ENCODE results near the gene EOMES.
A peak's percentile ranks its signal among the peaks of the same experiment; 100 is the strongest.

The EOMES gene

DNA sequence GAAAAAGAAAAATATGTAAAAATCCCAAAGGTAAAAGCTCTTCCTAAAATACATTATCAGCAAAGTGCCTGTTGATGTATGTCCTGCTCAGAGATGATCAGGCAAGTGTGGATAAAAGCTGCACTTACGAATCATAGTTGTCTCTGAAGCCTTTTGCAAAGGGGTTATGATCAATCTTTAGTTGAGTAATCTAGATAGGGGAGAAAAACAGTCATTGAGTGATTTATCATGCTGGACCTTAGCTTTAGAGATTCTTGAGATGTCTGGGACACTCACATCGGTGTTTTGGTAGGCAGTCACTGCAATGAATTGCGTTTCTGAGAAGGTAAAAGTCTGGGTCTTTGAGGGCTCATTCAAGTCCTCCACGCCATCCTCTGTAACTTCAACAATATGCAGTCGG lies 3.7 kb downstream of the EOMES start:
- no peak overlapping the region for H3K27ac ChIP-seq (ENCODE audit: low read length)
- no peaks in the 10 kb centered on the region for H3K36me3 ChIP-seq (ENCODE audit: control insufficient read depth, low read depth, low read length)
- H3K4me3 ChIP-seq (ENCODE audit: low read length): no peak overlapping the region
- H3K27me3 ChIP-seq (ENCODE audit: control insufficient read depth, insufficient read depth, low read length): peaks cover 98% of the 10 kb centered on the region
- no peak overlapping the region for H3K9ac ChIP-seq (ENCODE audit: low read length)
- peaks cover 57% of the 10 kb centered on the region for H3K4me1 ChIP-seq (ENCODE audit: control insufficient read depth, low read depth, low read length)
- H3K9me3 ChIP-seq (ENCODE audit: control insufficient read depth, low read depth, low read length): no peaks in the 10 kb centered on the region

DNA sequence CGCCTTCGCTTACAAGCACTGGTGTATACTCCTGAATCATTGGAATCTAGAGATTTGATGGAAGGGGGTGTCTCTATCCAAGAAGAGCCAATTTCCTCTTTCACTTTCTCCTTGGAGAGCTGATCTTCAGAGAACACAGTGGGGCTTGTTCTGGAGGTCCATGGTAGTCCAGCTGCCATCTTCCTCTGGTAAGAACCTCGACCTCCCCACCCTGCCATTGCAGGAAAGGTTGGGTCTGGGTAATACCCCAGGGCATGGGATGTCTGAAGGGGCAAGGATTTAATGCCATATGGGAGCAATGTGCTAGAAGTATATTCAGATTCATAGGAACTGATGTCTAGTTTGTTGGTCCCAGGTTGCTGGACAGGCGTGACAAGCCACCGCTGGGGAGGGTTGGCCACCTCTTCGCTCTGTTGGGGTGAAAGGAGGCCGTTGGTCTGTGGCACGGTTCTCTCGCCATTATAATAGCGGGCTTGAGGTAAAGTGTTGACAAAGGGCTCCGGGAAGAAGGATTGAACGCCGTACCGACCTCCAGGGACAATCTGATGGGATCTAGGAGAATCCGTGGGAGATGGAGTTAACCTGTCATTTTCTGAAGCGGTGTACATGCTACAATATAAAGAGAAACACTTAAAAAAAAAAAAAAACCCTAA lies 4.8 kb downstream of the EOMES start:
- no peak overlapping the region for H3K9ac ChIP-seq (ENCODE audit: low read length)
- no peaks in the 10 kb centered on the region for H3K36me3 ChIP-seq (ENCODE audit: control insufficient read depth, low read depth, low read length)
- no peak overlapping the region for H3K4me3 ChIP-seq (ENCODE audit: low read length)
- peaks cover 98% of the 10 kb centered on the region for H3K27me3 ChIP-seq (ENCODE audit: control insufficient read depth, insufficient read depth, low read length)
- H3K9me3 ChIP-seq (ENCODE audit: control insufficient read depth, low read depth, low read length): no peaks in the 10 kb centered on the region
- H3K4me1 ChIP-seq (ENCODE audit: control insufficient read depth, low read depth, low read length): peaks cover 62% of the 10 kb centered on the region
- no peak overlapping the region for H3K27ac ChIP-seq (ENCODE audit: low read length)

DNA sequence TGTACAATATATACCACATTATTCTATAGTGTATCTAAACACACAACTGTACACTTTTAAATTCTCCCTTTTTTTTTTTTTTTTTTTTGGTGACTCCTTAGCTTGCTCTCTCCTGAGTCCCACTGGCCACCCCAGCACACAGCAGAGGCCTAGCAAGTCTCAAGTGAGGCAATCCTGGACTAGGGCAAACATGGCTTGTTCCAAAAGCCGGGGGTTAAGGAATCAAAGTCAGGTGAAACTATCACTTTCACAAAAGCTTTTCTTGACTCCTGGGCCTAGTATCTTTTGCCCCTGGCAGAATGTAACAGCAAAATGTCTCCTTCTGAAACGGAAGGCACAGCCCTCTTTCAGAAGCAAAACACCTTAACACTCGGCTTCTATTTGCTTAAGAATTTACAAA lies 5.8 kb downstream of the EOMES start:
- no peak overlapping the region for H3K27ac ChIP-seq (ENCODE audit: low read length)
- H3K36me3 ChIP-seq (ENCODE audit: control insufficient read depth, low read depth, low read length): no peaks in the 10 kb centered on the region
- H3K4me3 ChIP-seq (ENCODE audit: low read length): no peak overlapping the region
- peaks cover 65% of the 10 kb centered on the region for H3K4me1 ChIP-seq (ENCODE audit: control insufficient read depth, low read depth, low read length)
- peaks cover 100% of the 10 kb centered on the region for H3K27me3 ChIP-seq (ENCODE audit: control insufficient read depth, insufficient read depth, low read length)
- H3K9me3 ChIP-seq (ENCODE audit: control insufficient read depth, low read depth, low read length): no peaks in the 10 kb centered on the region
- no peak overlapping the region for H3K9ac ChIP-seq (ENCODE audit: low read length)

GRCh38 chr3:27715863-27716262 lies 6.3 kb downstream of the EOMES start:
- Histone ChIP-seq H3K27ac (ENCODE audit: low read length) (no peak overlapping the region), H3K4me3 (ENCODE audit: low read length) (no peak overlapping the region), H3K9ac (ENCODE audit: low read length) (no peak overlapping the region), H3K9me3 (ENCODE audit: control insufficient read depth, low read depth, low read length) (no peaks in the 10 kb centered on the region), H3K36me3 (ENCODE audit: control insufficient read depth, low read depth, low read length) (no peaks in the 10 kb centered on the region), H3K4me1 (ENCODE audit: control insufficient read depth, low read depth, low read length) (peaks cover 65% of the 10 kb centered on the region), H3K27me3 (ENCODE audit: control insufficient read depth, insufficient read depth, low read length) (peaks cover 98% of the 10 kb centered on the region)

- Histone ChIP-seq H3K27me3 (ENCODE audit: control insufficient read depth, insufficient read depth, low read length) (peaks cover 98% of the 10 kb centered on the region), H3K27ac (ENCODE audit: low read length) (no peak overlapping the region), H3K4me3 (ENCODE audit: low read length) (peak overlapping the region; percentile 60), H3K9me3 (ENCODE audit: control insufficient read depth, low read depth, low read length) (no peaks in the 10 kb centered on the region), H3K9ac (ENCODE audit: low read length) (no peak overlapping the region), H3K4me1 (ENCODE audit: control insufficient read depth, low read depth, low read length) (peaks cover 65% of the 10 kb centered on the region), H3K36me3 (ENCODE audit: control insufficient read depth, low read depth, low read length) (no peaks in the 10 kb centered on the region)
Measured at GRCh38 chr3:27715454-27715806, 6.7 kb downstream of the EOMES start.

- Histone ChIP-seq H3K27ac (ENCODE audit: low read length) (no peak overlapping the region), H3K4me1 (ENCODE audit: control insufficient read depth, low read depth, low read length) (peaks cover 60% of the 10 kb centered on the region), H3K9ac (ENCODE audit: low read length) (no peak overlapping the region), H3K9me3 (ENCODE audit: control insufficient read depth, low read depth, low read length) (no peaks in the 10 kb centered on the region), H3K36me3 (ENCODE audit: control insufficient read depth, low read depth, low read length) (no peaks in the 10 kb centered on the region), H3K27me3 (ENCODE audit: control insufficient read depth, insufficient read depth, low read length) (peaks cover 98% of the 10 kb centered on the region), H3K4me3 (ENCODE audit: low read length) (peak overlapping the region; percentile 60)
Measured at GRCh38 chr3:27714692-27715453, 7.2 kb downstream of the EOMES start.

GRCh38 chr3:27714146-27714526 lies 8.0 kb downstream of the EOMES start:
- Histone ChIP-seq H3K27me3 (ENCODE audit: control insufficient read depth, insufficient read depth, low read length) (peaks cover 95% of the 10 kb centered on the region), H3K4me1 (ENCODE audit: control insufficient read depth, low read depth, low read length) (peaks cover 53% of the 10 kb centered on the region), H3K27ac (ENCODE audit: low read length) (no peak overlapping the region), H3K9ac (ENCODE audit: low read length) (no peak overlapping the region), H3K9me3 (ENCODE audit: control insufficient read depth, low read depth, low read length) (no peaks in the 10 kb centered on the region), H3K36me3 (ENCODE audit: control insufficient read depth, low read depth, low read length) (no peaks in the 10 kb centered on the region), H3K4me3 (ENCODE audit: low read length) (peak overlapping the region; percentile 60)

GRCh38 chr3:27713435-27714145 lies 8.5 kb downstream of the EOMES start:
- H3K4me3 ChIP-seq (ENCODE audit: low read length): peak overlapping the region; percentile 60
- H3K36me3 ChIP-seq (ENCODE audit: control insufficient read depth, low read depth, low read length): no peaks in the 10 kb centered on the region
- H3K27me3 ChIP-seq (ENCODE audit: control insufficient read depth, insufficient read depth, low read length): peaks cover 89% of the 10 kb centered on the region
- H3K9ac ChIP-seq (ENCODE audit: low read length): no peak overlapping the region
- peaks cover 48% of the 10 kb centered on the region for H3K4me1 ChIP-seq (ENCODE audit: control insufficient read depth, low read depth, low read length)
- H3K9me3 ChIP-seq (ENCODE audit: control insufficient read depth, low read depth, low read length): no peaks in the 10 kb centered on the region
- H3K27ac ChIP-seq (ENCODE audit: low read length): no peak overlapping the region

DNA sequence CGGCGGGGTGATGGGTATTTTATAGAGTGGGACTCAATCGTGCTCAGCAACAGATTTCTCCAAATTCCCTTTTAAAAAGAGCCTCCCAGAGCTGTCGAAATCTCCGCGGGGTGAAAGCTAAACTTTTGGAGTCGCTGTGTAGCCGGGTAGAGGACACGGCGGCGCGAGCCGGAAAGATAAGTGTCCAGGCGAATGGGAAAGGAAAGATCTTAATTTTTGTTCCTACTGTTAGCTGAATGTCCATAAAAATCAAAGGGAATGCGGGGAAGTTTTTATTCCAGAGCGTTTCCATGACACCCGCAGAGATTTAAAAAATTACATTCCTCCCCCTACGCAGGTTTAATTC lies 9.1 kb downstream of the EOMES start:
- no peak overlapping the region for H3K9ac ChIP-seq (ENCODE audit: low read length)
- peaks cover 84% of the 10 kb centered on the region for H3K27me3 ChIP-seq (ENCODE audit: control insufficient read depth, insufficient read depth, low read length)
- no peaks in the 10 kb centered on the region for H3K36me3 ChIP-seq (ENCODE audit: control insufficient read depth, low read depth, low read length)
- no peak overlapping the region for H3K27ac ChIP-seq (ENCODE audit: low read length)
- peaks cover 44% of the 10 kb centered on the region for H3K4me1 ChIP-seq (ENCODE audit: control insufficient read depth, low read depth, low read length)
- peak overlapping the region; percentile 60 for H3K4me3 ChIP-seq (ENCODE audit: low read length)
- H3K9me3 ChIP-seq (ENCODE audit: control insufficient read depth, low read depth, low read length): no peaks in the 10 kb centered on the region

GRCh38 chr3:27712136-27713077 lies 9.7 kb downstream of the EOMES start:
- no peak overlapping the region for H3K27ac ChIP-seq (ENCODE audit: low read length)
- peak overlapping the region; percentile 60 for H3K4me3 ChIP-seq (ENCODE audit: low read length)
- H3K9me3 ChIP-seq (ENCODE audit: control insufficient read depth, low read depth, low read length): no peaks in the 10 kb centered on the region
- H3K27me3 ChIP-seq (ENCODE audit: control insufficient read depth, insufficient read depth, low read length): peaks cover 78% of the 10 kb centered on the region
- no peak overlapping the region for H3K9ac ChIP-seq (ENCODE audit: low read length)
- H3K36me3 ChIP-seq (ENCODE audit: control insufficient read depth, low read depth, low read length): no peaks in the 10 kb centered on the region
- H3K4me1 ChIP-seq (ENCODE audit: control insufficient read depth, low read depth, low read length): peaks cover 42% of the 10 kb centered on the region

DNA sequence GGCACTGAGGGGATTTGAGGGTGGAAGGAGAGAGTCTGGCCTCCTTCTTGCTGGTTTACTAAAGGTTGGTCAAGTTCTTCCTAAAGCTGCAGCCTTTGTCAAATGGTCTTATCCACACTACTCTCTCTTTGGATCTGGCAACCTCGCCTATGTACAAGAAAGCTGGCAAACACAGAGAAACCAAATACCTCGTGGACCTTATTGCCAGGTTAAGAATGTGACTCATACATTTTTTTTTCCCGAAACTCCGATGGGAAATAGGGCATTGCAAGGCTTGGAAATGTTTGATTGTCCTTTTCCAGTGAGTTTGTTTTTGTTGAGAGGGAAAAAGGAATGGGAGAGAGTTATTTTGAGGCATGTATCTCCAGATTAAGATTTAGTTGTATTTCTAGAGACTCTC lies 13.9 kb downstream of the EOMES start:
- peaks cover 12% of the 10 kb centered on the region for H3K4me1 ChIP-seq (ENCODE audit: control insufficient read depth, low read depth, low read length)
- H3K9ac ChIP-seq (ENCODE audit: low read length): no peak overlapping the region
- no peaks in the 10 kb centered on the region for H3K36me3 ChIP-seq (ENCODE audit: control insufficient read depth, low read depth, low read length)
- no peaks in the 10 kb centered on the region for H3K9me3 ChIP-seq (ENCODE audit: control insufficient read depth, low read depth, low read length)
- H3K27ac ChIP-seq (ENCODE audit: low read length): no peak overlapping the region
- H3K27me3 ChIP-seq (ENCODE audit: control insufficient read depth, insufficient read depth, low read length): peaks cover 36% of the 10 kb centered on the region
- no peak overlapping the region for H3K4me3 ChIP-seq (ENCODE audit: low read length)
